GM19025 (cell line): ENCODE measurements around the gene OVAAL.

ENCODE experiments used
- ATAC-seq: cut with Tn5 transposase; IDR thresholded peaks from one replicate; pipeline ENCODE4 v1.9.1; 2021; ENCODE audit warnings: mild to moderate bottlenecking, low read depth, moderate library complexity; ENCODE audit not compliant: unreplicated experiment

Gene OVAAL

GRCh38 chr1:180601512-180601911 is 42.7 kb downstream of the OVAAL start:
- ATAC-seq: no peak

GRCh38 chr1:180603223-180603849 is 44.6 kb downstream of the OVAAL start:
- ATAC-seq: no peak

GRCh38 chr1:180603850-180604226 is 45.1 kb downstream of the OVAAL start:
- ATAC-seq: no peak

GRCh38 chr1:180606155-180606554 is 47.4 kb downstream of the OVAAL start:
- no peak for ATAC-seq

- no peak for ATAC-seq
These were observed 51.1 kb downstream of the OVAAL start for GRCh38 chr1:180609643-180610555.

- no peak for ATAC-seq
These were observed 51.8 kb downstream of the OVAAL start for GRCh38 chr1:180610556-180611015.

GRCh38 chr1:180611016-180611930 is 52.5 kb downstream of the OVAAL start:
- no peak for ATAC-seq

GRCh38 chr1:180612632-180613031 is 53.9 kb downstream of the OVAAL start:
- ATAC-seq: no peak

- ATAC-seq: no peak
These were observed 56.0 kb downstream of the OVAAL start for GRCh38 chr1:180614730-180615129.

- no peak for ATAC-seq
These were observed 56.9 kb downstream of the OVAAL start for GRCh38 chr1:180615493-180616290.
